Natural killer cell (primary cell): ENCODE results near the gene SLC2A2. TPM values are rescaled to one million over a fixed set of nuclear protein-coding genes. Genes with fewer than 3 reads are reported as not detected.

Experiments used
- ATAC-seq, 3 donors: fragments of 150-1000 bp in 2 of 3; fragments of 200-7000 bp in 1 of 3; cut with Tn5 transposase; 1 replicate in 1 of 3; 2 replicates in 2 of 3; pipeline ENCODE4 v1.10.0; 2021; ENCODE audit warnings: mild to moderate bottlenecking in 2 of 3, moderate library complexity in 2 of 3
- DNase-seq, 2 donors: peaks; one replicate each; pipeline versions ENCODE4 v3.0.0 to v3.0.0-alpha.2; 2013 to 2021; ENCODE audit warnings: mixed read lengths in 1 of 2
- H3K27ac ChIP-seq: one replicate; pipeline ENCODE4 v1.5.1; 2013; ENCODE audit warnings: mild to moderate bottlenecking, low read length
- H3K27me3 ChIP-seq: one replicate; pipeline ENCODE4 v1.6.1; 2013; ENCODE audit warnings: low read length; ENCODE audit not compliant: control insufficient read depth, insufficient read depth
- H3K36me3 ChIP-seq: one replicate; pipeline ENCODE4 v1.6.1; 2013; ENCODE audit warnings: low read length; ENCODE audit not compliant: control insufficient read depth, insufficient read depth
- H3K4me1 ChIP-seq: one replicate; pipeline ENCODE4 v1.6.1; 2013; ENCODE audit warnings: low read length; ENCODE audit not compliant: control insufficient read depth, insufficient read depth
- H3K4me3 ChIP-seq: one replicate; pipeline ENCODE4 v1.5.1; 2013; ENCODE audit warnings: low read length
- H3K9me3 ChIP-seq: one replicate; pipeline ENCODE4 v1.6.1; 2013; ENCODE audit warnings: low read length; ENCODE audit not compliant: control insufficient read depth, insufficient read depth
- H3K27ac Mint-ChIP-seq, 2 donors: one replicate each; pipeline ENCODE4 v1.8.0; 2022; ENCODE audit warnings: mild to moderate bottlenecking in 2 of 2, mixed read lengths in 2 of 2, moderate library complexity in 1 of 2
- H3K27me3 Mint-ChIP-seq, 2 donors: one replicate each; pipeline ENCODE4 v1.8.0; 2022; ENCODE audit warnings: low read depth in 2 of 2, mixed read lengths in 2 of 2
- H3K36me3 Mint-ChIP-seq: one replicate; pipeline ENCODE4 v1.8.0; 2022; ENCODE audit warnings: mixed read lengths
- H3K4me1 Mint-ChIP-seq, 2 donors: one replicate each; pipeline ENCODE4 v1.8.0; 2022; ENCODE audit warnings: mixed read lengths in 2 of 2
- H3K4me3 Mint-ChIP-seq: one replicate; pipeline ENCODE4 v1.8.0; 2022; ENCODE audit warnings: mild to moderate bottlenecking, moderate library complexity, mixed read lengths
- H3K9me3 Mint-ChIP-seq, 2 donors: one replicate each; pipeline ENCODE4 v1.8.0; 2022; ENCODE audit warnings: mixed read lengths in 2 of 2
- CTCF ChIP-seq: fragments of 200-600 bp; IDR thresholded peaks from one replicate; pipeline ENCODE4 v1.8.0; 2022; ENCODE audit warnings: antibody characterized with exemption
- whole genome bisulfite sequencing: methylation state at CpG from one replicate; pipeline ENCODE4 v1.1.7; 2013; ENCODE audit warnings: missing lambda C conversion rate; ENCODE audit not compliant: insufficient coverage; 5-methylcytosine and 5-hydroxymethylcytosine counted together
- intact Hi-C: fragments of 100-400 bp; cut with micrococcal nuclease; formaldehyde crosslinking; loops from one replicate; pipeline ENCODE4 v1.14.2; 2022
- total RNA-seq, 4 donors: library from RNA; stranded (reverse); fragments of 120-200 nt in 1 of 4; gene quantifications; one replicate each; pipeline versions ENCODE4 v1.2.3 to v1.2.4, GENCODE V29; 2013 to 2022

Gene SLC2A2
- total RNA-seq, 3 donors from 2014 or later (not counting 1 experiment from before 2014, with no cell fraction given): not detected

GRCh38 chr3:171065732-171066131, 39.2 kb upstream of the SLC2A2 start:
- intact Hi-C loops: no loop called here
- DNase-seq (no peak), ATAC-seq (no peak)
- Mint-ChIP-seq H3K4me1 (no peaks in the 10 kb centered on the region), H3K9me3 (no peaks in the 10 kb centered on the region), H3K27ac (no peak overlapping the region), H3K4me3 (no peak overlapping the region), H3K27me3 (no peaks in the 10 kb centered on the region), H3K36me3 (peaks cover 27% of the 10 kb centered on the region)
- no peak for TF ChIP-seq CTCF
- H3K9me3 ChIP-seq: no peaks in the 10 kb centered on the region
- no peaks in the 10 kb centered on the region for H3K4me1 ChIP-seq
- no peak overlapping the region for H3K4me3 ChIP-seq
- 95% methylated on average over 1 of the region's 1 CpG for WGBS
- no peaks in the 10 kb centered on the region for H3K27me3 ChIP-seq
- peaks cover 62% of the 10 kb centered on the region for H3K36me3 ChIP-seq
- H3K27ac ChIP-seq: no peak overlapping the region

GRCh38 chr3:171064461-171064860, 37.9 kb upstream of the SLC2A2 start:
- intact Hi-C loops: no loop called here
- Histone ChIP-seq H3K27me3 (no peaks in the 10 kb centered on the region), H3K27ac (no peak overlapping the region), H3K4me3 (no peak overlapping the region), H3K36me3 (peaks cover 51% of the 10 kb centered on the region), H3K9me3 (no peaks in the 10 kb centered on the region), H3K4me1 (no peaks in the 10 kb centered on the region)
- ATAC-seq (no peak), DNase-seq (no peak)
- Mint-ChIP-seq H3K27me3 (no peaks in the 10 kb centered on the region), H3K9me3 (no peaks in the 10 kb centered on the region), H3K36me3 (peaks cover 27% of the 10 kb centered on the region), H3K4me3 (no peak overlapping the region), H3K4me1 (no peaks in the 10 kb centered on the region), H3K27ac (no peak overlapping the region)
- TF ChIP-seq CTCF: no peak
- 91% methylated on average over 2 of the region's 2 CpGs for WGBS

GRCh38 chr3:171061749-171062148, 35.2 kb upstream of the SLC2A2 start:
- no peaks in the 10 kb centered on the region for H3K9me3 ChIP-seq
- H3K27me3 ChIP-seq: no peaks in the 10 kb centered on the region
- H3K27ac Mint-ChIP-seq: peak overlapping the region in 1 of 2 donors; percentile 30
- H3K4me1 Mint-ChIP-seq: no peaks in the 10 kb centered on the region
- intact Hi-C loops: no loop called here
- no peak overlapping the region for H3K27ac ChIP-seq
- ATAC-seq (no peak), DNase-seq (no peak)
- H3K4me3 ChIP-seq: no peak overlapping the region
- H3K9me3 Mint-ChIP-seq: no peaks in the 10 kb centered on the region
- WGBS: no CpG with 5 or more reads among the region's 1 CpG
- H3K36me3 ChIP-seq: peaks cover 29% of the 10 kb centered on the region
- TF ChIP-seq CTCF: no peak
- H3K36me3 Mint-ChIP-seq: peaks cover 23% of the 10 kb centered on the region
- H3K4me3 Mint-ChIP-seq: no peak overlapping the region
- H3K27me3 Mint-ChIP-seq: no peaks in the 10 kb centered on the region
- no peaks in the 10 kb centered on the region for H3K4me1 ChIP-seq

GRCh38 chr3:171059978-171060377, 33.5 kb upstream of the SLC2A2 start:
- H3K27ac Mint-ChIP-seq: no peak overlapping the region
- no peak for TF ChIP-seq CTCF
- ATAC-seq (no peak), DNase-seq (no peak)
- Histone ChIP-seq H3K4me1 (no peaks in the 10 kb centered on the region), H3K27ac (no peak overlapping the region), H3K4me3 (no peak overlapping the region), H3K9me3 (no peaks in the 10 kb centered on the region), H3K36me3 (peaks cover 12% of the 10 kb centered on the region), H3K27me3 (no peaks in the 10 kb centered on the region)
- H3K4me3 Mint-ChIP-seq: no peak overlapping the region
- WGBS: 100% methylated on average over 1 of the region's 3 CpGs
- intact Hi-C loops: no loop called here
- H3K27me3 Mint-ChIP-seq: no peaks in the 10 kb centered on the region
- peaks cover 8% of the 10 kb centered on the region for H3K36me3 Mint-ChIP-seq
- no peaks in the 10 kb centered on the region for H3K9me3 Mint-ChIP-seq
- H3K4me1 Mint-ChIP-seq: no peaks in the 10 kb centered on the region
